ENCODE results near the gene SMAD3. TPM values are rescaled to one million over a fixed set of nuclear protein-coding genes. Genes with fewer than 3 reads are reported as not detected.

The SMAD3 gene
- total and polyA plus RNA-seq, 10 of the 15 experiments (the other 5 are each of a cell fraction or from before 2014, with no cell fraction given), result 5.6 to 43.2 (median 16.0) TPM

- TF ChIP-seq E2F8 (IDR thresholded peaks at IDR 0.05; ENCODE audit: low read depth, partially characterized antibody), result no peak
- peak; percentile 67; the same call in 1 of the 2 replicates for TF ChIP-seq ZNF687 (IDR thresholded peaks at IDR 0.05)
- TF ChIP-seq GATAD2B (conservative IDR thresholded peaks at IDR 0.05; ENCODE audit: low read depth), result peak; percentile 77; the same call in 1 of the 2 replicates
- TF ChIP-seq RB1 (IDR thresholded peaks at IDR 0.05; ENCODE audit: borderline replicate concordance), result no peak
- TF ChIP-seq HDAC2 (IDR thresholded peaks at IDR 0.05), result no peak
- TF ChIP-seq SMARCA5 (IDR thresholded peaks at IDR 0.05), result 0 out of 2 replicates have a peak, but pooled peaks have one; percentile 35
- TF ChIP-seq SMAD1 (IDR thresholded peaks at IDR 0.05; ENCODE audit: low read depth, partially characterized antibody), result peak; percentile 79
- no peak for TF ChIP-seq WRNIP1 (IDR thresholded peaks at IDR 0.05; ENCODE audit: borderline replicate concordance, low read depth, low read length)
- TF ChIP-seq NFYA (IDR thresholded peaks at IDR 0.05; ENCODE audit: borderline replicate concordance, low read depth, low read length), result no peak
- no peak for TF ChIP-seq ESRRA (IDR thresholded peaks at IDR 0.05; ENCODE audit: low read length)
- TF ChIP-seq CEBPZ (IDR thresholded peaks at IDR 0.05; ENCODE audit: low read depth, low read length), result no peak
- TF ChIP-seq SMAD5 (IDR thresholded peaks at IDR 0.05; ENCODE audit: low read depth), result no peak
- no peak for TF ChIP-seq STAT1 (conservative IDR thresholded peaks at IDR 0.05)
- no peak for TF ChIP-seq CHD1 (IDR thresholded peaks at IDR 0.05; ENCODE audit: low read depth, low read length)
- peak; percentile 96 for TF ChIP-seq RELB (IDR thresholded peaks at IDR 0.05; ENCODE audit: low read depth)
- no peak for TF ChIP-seq SUZ12 (IDR thresholded peaks at IDR 0.05; ENCODE audit: unreplicated experiment)
- TF ChIP-seq BCL11A (IDR thresholded peaks at IDR 0.05; ENCODE audit: low read depth, low read length), result peak; percentile 97
- no peak for TF ChIP-seq RUNX3 (IDR thresholded peaks at IDR 0.05; ENCODE audit: low read length)
These were observed 25.9 kb downstream of the SMAD3 start (continued) for GRCh38 chr15:67091071-67091979.
